H1 (cell line): ENCODE measurements around the gene OLIG2. TPM values are rescaled to one million over a fixed set of nuclear protein-coding genes. Genes with fewer than 3 reads are reported as not detected.

Experiments used
- CTCF ChIA-PET: fragments of 300-600 bp; sonication (Branson Sonifier 250); formaldehyde crosslinking; loops from one replicate; lab custom pipeline; 2021; ENCODE audit not compliant: partially characterized antibody; lab: Charles Lee
- POLR2A ChIA-PET: fragments of 300-600 bp; sonication (Branson Sonifier 250); formaldehyde crosslinking; loops from one replicate; lab custom pipeline; 2021; ENCODE audit warnings: inconsistent platforms; ENCODE audit not compliant: partially characterized antibody; lab: Charles Lee
- DNase-seq, 2 experiments: peaks; one replicate each; pipeline versions ENCODE4 v3.0.0 to v3.0.0-alpha.2; 2010 to 2022; ENCODE audit warnings: low spot score in 2 of 2, low read depth in 1 of 2, mixed read lengths in 1 of 2
- FAIRE-seq: peaks from 2 replicates; lab custom pipeline; 2011; peaks lifted over from hg19 to GRCh38; lab: Jason Lieb, UNC
- H2AFZ ChIP-seq: 2 replicates; pipeline ENCODE4 v1.8.1; 2012; ENCODE audit warnings: low read length, inconsistent platforms
- H2AK5ac ChIP-seq: 2 replicates; pipeline ENCODE4 v1.6.1; 2013; ENCODE audit warnings: low read depth, low read length
- H2BK120ac ChIP-seq: replicated peaks from 2 replicates; pipeline ENCODE3; 2013; ENCODE audit warnings: low read depth, low read length, inconsistent platforms
- H2BK12ac ChIP-seq: 2 replicates; pipeline ENCODE4 v1.6.1; 2013; ENCODE audit warnings: low read depth, low read length
- H2BK15ac ChIP-seq: 2 replicates; pipeline ENCODE4 v1.6.1; 2013; ENCODE audit warnings: low read length
- H2BK20ac ChIP-seq: 2 replicates; pipeline ENCODE4 v1.6.1; 2013; ENCODE audit warnings: low read length
- H2BK5ac ChIP-seq: 2 replicates; pipeline ENCODE4 v1.6.1; 2013; ENCODE audit warnings: low read depth, low read length
- H3K14ac ChIP-seq: 2 replicates; pipeline ENCODE4 v1.6.1; 2013; ENCODE audit warnings: inconsistent platforms; ENCODE audit not compliant: insufficient read length
- H3K18ac ChIP-seq: 2 replicates; pipeline ENCODE4 v1.6.1; 2013; ENCODE audit warnings: low read length; ENCODE audit errors: extremely low read depth
- H3K23ac ChIP-seq: 2 replicates; pipeline ENCODE4 v1.6.1; 2013; ENCODE audit warnings: inconsistent platforms; ENCODE audit not compliant: insufficient read length
- H3K23me2 ChIP-seq: 2 replicates; pipeline ENCODE4 v1.6.1; 2013; ENCODE audit warnings: low read depth, low read length
- H3K27ac ChIP-seq: 2 replicates; pipeline ENCODE4 v1.6.1; 2011; ENCODE audit warnings: low read depth, low read length, inconsistent platforms
- H3K27me3 ChIP-seq, 4 experiments: replicated peaks in 1 of 4; 1 replicate in 1 of 4; 2 replicates in 3 of 4; pipeline versions ENCODE4 v1.6.1 to v1.8.1; 2011 to 2013; ENCODE audit warnings: low read length in 3 of 4, mild to moderate bottlenecking in 3 of 4, inconsistent platforms in 2 of 4, mixed read lengths in 2 of 4, moderate library complexity in 1 of 4; ENCODE audit not compliant: control insufficient read depth in 3 of 4, insufficient read depth in 3 of 4; ENCODE audit errors: extremely low read depth in 1 of 4
- H3K36me3 ChIP-seq, 4 experiments: 2 replicates each; pipeline versions ENCODE4 v1.6.1 to v1.8.1; 2011 to 2013; ENCODE audit warnings: mild to moderate bottlenecking in 4 of 4, low read length in 3 of 4, moderate library complexity in 2 of 4, control low read depth in 1 of 4, inconsistent platforms in 1 of 4; ENCODE audit not compliant: insufficient read depth in 4 of 4, control insufficient read depth in 2 of 4
- H3K4ac ChIP-seq: replicated peaks from 2 replicates; pipeline ENCODE3; 2013; ENCODE audit warnings: low read length, low read depth, mixed read lengths, inconsistent platforms; ENCODE audit not compliant: insufficient read length
- H3K4me1 ChIP-seq, 4 experiments: replicated peaks in 1 of 4; 1 replicate in 1 of 4; 2 replicates in 3 of 4; pipeline versions ENCODE4 v1.6.1 to v1.8.1; 2011 to 2013; ENCODE audit warnings: low read length in 3 of 4, inconsistent platforms in 2 of 4, mixed read lengths in 1 of 4; ENCODE audit not compliant: insufficient read depth in 4 of 4, control insufficient read depth in 3 of 4
- H3K4me2 ChIP-seq, 2 experiments: 2 replicates each; pipeline versions ENCODE4 v1.6.1 to v1.8.1; 2011 to 2013; ENCODE audit warnings: low read depth in 2 of 2, low read length in 2 of 2, control low read depth in 1 of 2, inconsistent platforms in 1 of 2, mild to moderate bottlenecking in 1 of 2; ENCODE audit not compliant: insufficient read depth in 1 of 2
- H3K4me3 ChIP-seq, 4 experiments: fragments of 200-600, 300-600 bp in 1 of 4; sonication (generic), shearing (Covaris generic), sonication (Bioruptor Twin) in 1 of 4; 2 replicates each; pipeline versions ENCODE4 v1.5.1 to v1.8.1; 2011 to 2016; ENCODE audit warnings: low read length in 4 of 4, low read depth in 3 of 4, control low read depth in 2 of 4, inconsistent platforms in 2 of 4, mild to moderate bottlenecking in 2 of 4, mixed read lengths in 1 of 4, moderate library complexity in 1 of 4; ENCODE audit not compliant: insufficient read depth in 2 of 4; ENCODE audit errors: extremely low read depth in 1 of 4
- H3K56ac ChIP-seq: replicated peaks from 2 replicates; pipeline ENCODE3; 2013; ENCODE audit warnings: low read depth, mild to moderate bottlenecking, mixed read lengths, low read length, inconsistent platforms; ENCODE audit not compliant: insufficient read length
- H3K79me1 ChIP-seq: 2 replicates; pipeline ENCODE4 v1.6.1; 2013; ENCODE audit warnings: low read depth, low read length, control low read depth
- H3K79me2 ChIP-seq, 2 experiments: 2 replicates each; pipeline versions ENCODE4 v1.6.1 to v1.8.1; 2012 to 2013; ENCODE audit warnings: low read length in 2 of 2, mild to moderate bottlenecking in 2 of 2, inconsistent platforms in 1 of 2; ENCODE audit not compliant: insufficient read depth in 2 of 2, control insufficient read depth in 1 of 2
- H3K9ac ChIP-seq, 4 experiments: replicated peaks in 1 of 4; 1 replicate in 1 of 4; 2 replicates in 3 of 4; pipeline versions ENCODE4 v1.6.1 to v1.8.1; 2011 to 2013; ENCODE audit warnings: low read depth in 3 of 4, low read length in 3 of 4, control low read depth in 2 of 4, mild to moderate bottlenecking in 2 of 4, moderate library complexity in 2 of 4, inconsistent platforms in 1 of 4; ENCODE audit errors: extremely low read depth in 1 of 4
- H3K9me3 ChIP-seq, 2 experiments: 2 replicates each; pipeline versions ENCODE4 v1.6.1 to v1.8.1; 2012 to 2013; ENCODE audit warnings: mild to moderate bottlenecking in 2 of 2, moderate library complexity in 2 of 2, control low read depth in 1 of 2, inconsistent platforms in 1 of 2, low read depth in 1 of 2, low read length in 1 of 2, mixed read lengths in 1 of 2; ENCODE audit not compliant: insufficient read depth in 2 of 2
- H4K20me1 ChIP-seq, 2 experiments: replicated peaks in 1 of 2; 2 replicates each; pipeline versions ENCODE3 to v1.8.1; 2011 to 2013; ENCODE audit warnings: inconsistent platforms in 2 of 2, low read length in 2 of 2, mild to moderate bottlenecking in 1 of 2; ENCODE audit not compliant: insufficient read depth in 2 of 2, control insufficient read depth in 1 of 2
- H4K5ac ChIP-seq: 2 replicates; pipeline ENCODE4 v1.6.1; 2013; ENCODE audit warnings: low read length, low read depth, mixed read lengths, inconsistent platforms; ENCODE audit not compliant: insufficient read length
- H4K8ac ChIP-seq: 2 replicates; pipeline ENCODE4 v1.8.0; 2013; ENCODE audit warnings: mild to moderate bottlenecking, moderate library complexity, low read length, inconsistent platforms; ENCODE audit not compliant: insufficient read depth; ENCODE audit errors: extremely low read depth
- H4K91ac ChIP-seq: replicated peaks from 2 replicates; pipeline ENCODE3; 2013; ENCODE audit warnings: low read length, mixed read lengths, inconsistent platforms; ENCODE audit not compliant: insufficient read length
- ATF3 ChIP-seq: IDR thresholded peaks from 2 replicates; pipeline ENCODE4 v1.6.1; 2011; ENCODE audit warnings: low read depth, mild to moderate bottlenecking, low read length; ENCODE audit not compliant: insufficient read depth
- CBX8 ChIP-seq: fragments of 300-800, 300-1000 bp; sonication (generic); IDR thresholded peaks from 2 replicates; pipeline ENCODE4 v1.7.1; 2016; ENCODE audit warnings: low read depth, low read length, borderline replicate concordance
- E2F6 ChIP-seq: IDR thresholded peaks from 2 replicates; pipeline ENCODE4 v1.6.1; 2012; ENCODE audit warnings: inconsistent platforms
- KDM1A ChIP-seq: fragments of 200-600, 300-600 bp; sonication (generic); IDR thresholded peaks from 2 replicates; pipeline ENCODE4 v1.7.1; 2016; ENCODE audit warnings: mild to moderate bottlenecking, low read length, borderline replicate concordance
- KDM4A ChIP-seq: IDR thresholded peaks from one replicate; pipeline ENCODE4 v1.7.1; 2012; ENCODE audit warnings: low read depth, mild to moderate bottlenecking, moderate library complexity, low read length, inconsistent platforms; ENCODE audit not compliant: severe bottlenecking
- KDM5A ChIP-seq: fragments of 200-600 bp; IDR thresholded peaks from 2 replicates; pipeline ENCODE4 v1.7.1; 2012; ENCODE audit warnings: mild to moderate bottlenecking, low read length, inconsistent platforms, mixed read lengths
- MAX ChIP-seq: IDR thresholded peaks from 2 replicates; pipeline ENCODE4 v1.6.1; 2012; ENCODE audit warnings: inconsistent platforms
- SP2 ChIP-seq: IDR thresholded peaks from 2 replicates; pipeline ENCODE4 v1.6.1; 2012; ENCODE audit warnings: mild to moderate bottlenecking, low read length, inconsistent platforms
- WGBS, 2 experiments: shearing (Covaris generic) in 1 of 2; methylation state at CpG; one replicate each; pipeline versions ENCODE4 v1.1.6 to v1.1.7; 2013 to 2015; ENCODE audit warnings: low lambda C conversion rate in 2 of 2, mixed read lengths in 2 of 2, inconsistent platforms in 1 of 2, low coverage in 1 of 2, missing lambda C conversion rate in 1 of 2; ENCODE audit not compliant: insufficient replicate concordance in 2 of 2, insufficient coverage in 1 of 2, insufficient read length in 1 of 2; ENCODE audit errors: extremely low coverage in 1 of 2, missing lambda C conversion rate in 1 of 2; 5-methylcytosine and 5-hydroxymethylcytosine counted together
- polyA plus RNA-seq, 7 experiments: library from polyadenylated mRNA; depleted of rRNA in 3 of 7; stranded (reverse) in 5 of 7; unstranded in 2 of 7; fragments of >200 nt in 5 of 7; fragments of 200-250 nt in 2 of 7; gene quantifications; 1 replicate in 5 of 7; 2 replicates in 1 of 7; 4 replicates in 1 of 7; pipeline versions ENCODE4 v1.2.1 to v1.2.3, GENCODE V29; 2011 to 2013; ENCODE audit warnings: missing spikeins in 2 of 7, mixed read lengths in 2 of 7
- total RNA-seq: library from RNA; stranded (reverse); fragmentation: NEBNext Ultra II Directional; extraction: Animal tissue kit (Norgen Biotek cat#: 25700); gene quantifications from 2 replicates; pipeline ENCODE4 v1.2.1, GENCODE V29; 2021

OLIG2 gene
- total and polyA plus RNA-seq, 2 of the 8 experiments (the other 6 are each of a cell fraction or from before 2014, with no cell fraction given) = 0.79 TPM; not detected in 1

DNA sequence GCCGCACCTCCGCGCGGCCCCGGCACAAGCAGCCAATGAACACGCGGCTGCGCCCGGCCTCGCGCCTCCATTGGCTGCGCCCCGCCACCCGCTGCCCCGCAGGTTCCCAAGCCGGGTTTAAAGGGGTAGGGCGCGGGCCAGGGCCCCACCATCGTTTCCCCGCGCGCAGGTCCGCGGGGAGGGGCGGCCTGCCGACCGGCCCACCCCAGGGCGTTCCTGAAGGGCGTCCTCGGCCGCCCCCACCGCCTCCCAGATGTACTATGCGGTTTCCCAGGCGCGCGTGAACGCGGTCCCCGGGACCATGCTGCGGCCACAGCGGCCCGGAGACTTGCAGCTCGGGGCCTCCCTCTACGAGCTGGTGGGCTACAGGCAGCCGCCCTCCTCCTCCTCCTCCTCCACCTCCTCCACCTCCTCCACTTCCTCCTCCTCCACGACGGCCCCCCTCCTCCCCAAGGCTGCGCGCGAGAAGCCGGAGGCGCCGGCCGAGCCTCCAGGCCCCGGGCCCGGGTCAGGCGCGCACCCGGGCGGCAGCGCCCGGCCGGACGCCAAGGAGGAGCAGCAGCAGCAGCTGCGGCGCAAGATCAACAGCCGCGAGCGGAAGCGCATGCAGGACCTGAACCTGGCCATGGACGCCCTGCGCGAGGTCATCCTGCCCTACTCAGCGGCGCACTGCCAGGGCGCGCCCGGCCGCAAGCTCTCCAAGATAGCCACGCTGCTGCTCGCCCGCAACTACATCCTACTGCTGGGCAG, 44.4 kb downstream of the OLIG2 start, which contains the start of gene OLIG1:
Gene OLIG1 (plus strand): TSS at position 148 of the 750 bp plus-strand sequence. CDS start 106 bp downstream, at position 254.
- H3K23me2 ChIP-seq = peaks cover 13% of the 10 kb centered on the region; the same call in 1 of the 2 replicates
- no peak within 1 kb of the TSS for H2BK5ac ChIP-seq
- H2AK5ac ChIP-seq = no peak within 1 kb of the TSS
- 1% methylated on average over 38 of the region's 82 CpGs; no CpG with 5 or more reads in 1 of the 2 experiments for WGBS, 2 experiments
- 0 out of 4 replicates have a peak, but pooled peaks cover 0 to 3% of the 10 kb centered on the region in 2 experiments for H3K9me3 ChIP-seq
- no peaks in the 10 kb centered on the region for H3K79me2 ChIP-seq
- H2AFZ ChIP-seq = no peak within 1 kb of the TSS
- no peak within 1 kb of the TSS for H3K23ac ChIP-seq
- peak within 1 kb of the TSS; percentile 87; the same call in 1 of the 2 replicates for H2BK12ac ChIP-seq
- peak within 1 kb of the TSS; percentile 42 for H4K8ac ChIP-seq
- no peak within 1 kb of the TSS for H2BK20ac ChIP-seq
- TF ChIP-seq KDM4A (peak; percentile 47), CBX8 (no peak), E2F6 (peak; percentile 75), KDM1A (peak; percentile 58; the same call in 1 of the 2 replicates), KDM5A (no peak), MAX (peak; percentile 88), SP2 (no peak), ATF3 (no peak)
- ChIA-PET CTCF (interaction anchor here (0.6 to 1.4 kb wide), 4 partner anchors 10 to 217 kb away, joined by 3 read pairs; no protein-coding TSS in a partner anchor), POLR2A (interaction anchor here (0.5 to 1.2 kb wide), 4 partner anchors 13 to 388 kb away, joined by 3 to 4 read pairs (median 3); partner anchors contain the start of gene IFNGR2)
- peak within 1 kb of the TSS; percentile 72; the same call in 1 of the 2 replicates for H2BK15ac ChIP-seq
- H3K4me2 ChIP-seq = peak within 1 kb of the TSS; percentile 80 to 88
- peaks cover 0 to 6% of the 10 kb centered on the region in 2 experiments for H4K20me1 ChIP-seq
- no peak within 1 kb of the TSS for H3K14ac ChIP-seq
- no peak within 1 kb of the TSS for H4K91ac ChIP-seq
- no peak within 1 kb of the TSS for H3K56ac ChIP-seq
- no peak within 1 kb of the TSS for H3K27ac ChIP-seq
- H3K36me3 ChIP-seq = no peaks in the 10 kb centered on the region; a peak in 1 of 8 replicates
- DNase-seq (peak in 1 of 2 experiments; percentile 87), FAIRE-seq (no peak)
- peaks cover 55 to 93% (median 91%) of the 10 kb centered on the region in 4 experiments for H3K27me3 ChIP-seq
- no peak within 1 kb of the TSS for H4K5ac ChIP-seq
- no peaks in the 10 kb centered on the region for H3K79me1 ChIP-seq
- H3K9ac ChIP-seq = no peak within 1 kb of the TSS
- H3K4ac ChIP-seq = no peak within 1 kb of the TSS
- H3K18ac ChIP-seq = no peak within 1 kb of the TSS
- H2BK120ac ChIP-seq = no peak within 1 kb of the TSS
- peaks cover 7 to 32% (median 15%) of the 10 kb centered on the region in 4 experiments for H3K4me1 ChIP-seq
- H3K4me3 ChIP-seq = peak within 1 kb of the TSS; percentile 31 to 60 (median 34)
